KMS-11 (cell line): ENCODE measurements around the gene HDC.

Experiments
- H2AFZ ChIP-seq: fragments of 200-600 bp; sonication (generic); 2 replicates; pipeline ENCODE4 v1.6.1; 2016; ENCODE audit warnings: antibody characterized with exemption, mixed run types, low read depth
- H3K27ac ChIP-seq: fragments of 200-600 bp; sonication (generic); 2 replicates; pipeline ENCODE4 v1.6.1; 2016; ENCODE audit warnings: mild to moderate bottlenecking, mixed run types
- H3K27me3 ChIP-seq: fragments of 200-600 bp; sonication (generic); 2 replicates; pipeline ENCODE4 v1.6.1; 2017; ENCODE audit warnings: mild to moderate bottlenecking, low read depth, mixed run types, moderate library complexity; ENCODE audit not compliant: insufficient read depth
- H3K36me3 ChIP-seq: fragments of 200-600 bp; sonication (generic); 2 replicates; pipeline ENCODE4 v1.6.1; 2017; ENCODE audit warnings: mild to moderate bottlenecking, mixed run types; ENCODE audit not compliant: insufficient read depth
- H3K4me1 ChIP-seq: fragments of 200-600 bp; sonication (generic); 2 replicates; pipeline ENCODE4 v1.6.1; 2016; ENCODE audit warnings: mild to moderate bottlenecking, low read depth, mixed run types; ENCODE audit not compliant: poor library complexity, severe bottlenecking
- H3K4me2 ChIP-seq: fragments of 200-600 bp; sonication (generic); 2 replicates; pipeline ENCODE4 v1.7.0; 2016; ENCODE audit warnings: mild to moderate bottlenecking, mixed run types
- H3K4me3 ChIP-seq: fragments of 200-600 bp; sonication (generic); IDR thresholded peaks from 2 replicates; pipeline ENCODE4 v1.6.1; 2017; ENCODE audit warnings: low read depth, low read length, mixed read lengths; ENCODE audit not compliant: insufficient read depth
- H3K79me2 ChIP-seq: fragments of 200-600 bp; sonication (generic); 2 replicates; pipeline ENCODE4 v1.6.1; 2016; ENCODE audit warnings: low read depth, mixed run types; ENCODE audit not compliant: insufficient read depth
- H3K9ac ChIP-seq: fragments of 200-600 bp; sonication (generic); 2 replicates; pipeline ENCODE4 v1.6.1; 2016; ENCODE audit warnings: mild to moderate bottlenecking, mixed run types
- H4K20me1 ChIP-seq: fragments of 200-600 bp; sonication (generic); 2 replicates; pipeline ENCODE4 v1.6.1; 2016; ENCODE audit warnings: mild to moderate bottlenecking, mixed run types; ENCODE audit not compliant: insufficient read depth
- TF ChIP-seq, protein P1 (sequence below): fragments of 200-600 bp; sonication (generic); conservative IDR thresholded peaks from 2 replicates; pipeline ENCODE4 v1.6.1; 2017; ENCODE audit warnings: low read depth, mild to moderate bottlenecking, antibody characterized with exemption, low read length, moderate library complexity, mixed read lengths

Gene HDC

DNA sequence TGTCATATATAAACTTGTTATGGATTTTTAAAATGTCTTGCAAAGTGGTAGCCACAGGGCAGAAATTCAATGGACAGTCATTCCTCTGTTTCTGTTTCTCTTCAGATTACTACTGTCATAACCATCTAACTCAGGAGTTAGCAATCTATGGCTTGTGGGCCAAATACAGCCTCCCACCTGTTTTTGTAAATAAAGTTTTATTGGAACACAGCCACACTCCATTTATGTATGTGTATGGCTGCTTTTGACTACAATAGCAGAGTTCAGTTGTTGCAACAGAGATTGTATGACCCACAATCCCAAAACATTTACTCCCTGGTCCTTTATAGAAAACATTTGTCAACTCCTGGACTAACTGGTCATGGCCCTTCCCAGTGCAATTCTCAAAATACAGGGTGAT, 63.5 kb downstream of the HDC start:
- no peaks in the 10 kb centered on the region for H3K27me3 ChIP-seq
- no peaks in the 10 kb centered on the region for H3K79me2 ChIP-seq
- H3K4me3 ChIP-seq: no peak overlapping the region
- H3K27ac ChIP-seq: no peak overlapping the region
- TF ChIP-seq, protein P1, sequence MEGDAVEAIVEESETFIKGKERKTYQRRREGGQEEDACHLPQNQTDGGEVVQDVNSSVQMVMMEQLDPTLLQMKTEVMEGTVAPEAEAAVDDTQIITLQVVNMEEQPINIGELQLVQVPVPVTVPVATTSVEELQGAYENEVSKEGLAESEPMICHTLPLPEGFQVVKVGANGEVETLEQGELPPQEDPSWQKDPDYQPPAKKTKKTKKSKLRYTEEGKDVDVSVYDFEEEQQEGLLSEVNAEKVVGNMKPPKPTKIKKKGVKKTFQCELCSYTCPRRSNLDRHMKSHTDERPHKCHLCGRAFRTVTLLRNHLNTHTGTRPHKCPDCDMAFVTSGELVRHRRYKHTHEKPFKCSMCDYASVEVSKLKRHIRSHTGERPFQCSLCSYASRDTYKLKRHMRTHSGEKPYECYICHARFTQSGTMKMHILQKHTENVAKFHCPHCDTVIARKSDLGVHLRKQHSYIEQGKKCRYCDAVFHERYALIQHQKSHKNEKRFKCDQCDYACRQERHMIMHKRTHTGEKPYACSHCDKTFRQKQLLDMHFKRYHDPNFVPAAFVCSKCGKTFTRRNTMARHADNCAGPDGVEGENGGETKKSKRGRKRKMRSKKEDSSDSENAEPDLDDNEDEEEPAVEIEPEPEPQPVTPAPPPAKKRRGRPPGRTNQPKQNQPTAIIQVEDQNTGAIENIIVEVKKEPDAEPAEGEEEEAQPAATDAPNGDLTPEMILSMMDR: no peak
- no peaks in the 10 kb centered on the region for H4K20me1 ChIP-seq
- no peak overlapping the region for H3K4me2 ChIP-seq
- H3K36me3 ChIP-seq: no peaks in the 10 kb centered on the region
- no peak overlapping the region for H2AFZ ChIP-seq
- H3K9ac ChIP-seq: no peak overlapping the region
- no peaks in the 10 kb centered on the region for H3K4me1 ChIP-seq

DNA sequence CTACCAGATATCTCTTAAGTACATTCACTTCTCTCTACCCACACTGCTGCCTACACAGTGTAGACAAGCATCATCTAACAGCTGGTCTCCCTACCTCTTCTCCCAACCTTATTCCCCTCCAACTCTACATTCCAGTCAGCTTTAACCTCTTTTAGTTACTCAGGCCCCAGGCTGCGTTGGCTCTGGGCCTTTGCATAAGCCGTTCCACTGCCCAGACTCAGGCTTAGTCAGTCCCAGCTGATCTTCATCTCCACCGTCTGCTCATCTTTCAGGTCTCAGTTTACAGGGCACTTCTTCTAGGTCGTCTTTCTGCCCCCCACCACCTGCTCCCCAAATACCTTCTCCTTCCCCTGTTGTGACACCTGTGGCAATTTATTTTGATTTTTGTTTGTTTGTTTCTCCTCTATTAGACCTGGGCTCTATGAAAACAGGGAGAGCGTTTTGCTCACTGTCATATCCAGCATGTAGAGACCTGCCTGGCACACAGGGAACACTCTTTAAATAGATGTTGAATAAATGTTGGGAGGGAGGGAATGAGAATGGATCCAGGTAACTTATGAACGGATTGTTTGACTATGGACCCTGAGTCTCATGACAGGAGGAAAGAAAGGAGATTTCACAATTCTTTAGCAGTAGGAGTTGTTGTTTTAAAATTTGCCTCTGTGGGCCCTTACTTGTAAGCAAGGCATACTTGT, 72.5 kb downstream of the HDC start:
- Histone ChIP-seq H3K4me2 (no peak overlapping the region), H3K4me1 (no peaks in the 10 kb centered on the region), H4K20me1 (no peaks in the 10 kb centered on the region), H3K9ac (no peak overlapping the region), H3K27ac (no peak overlapping the region), H3K4me3 (no peak overlapping the region), H2AFZ (no peak overlapping the region), H3K36me3 (no peaks in the 10 kb centered on the region), H3K27me3 (no peaks in the 10 kb centered on the region), H3K79me2 (no peaks in the 10 kb centered on the region)
- TF ChIP-seq, protein P1: no peak

DNA sequence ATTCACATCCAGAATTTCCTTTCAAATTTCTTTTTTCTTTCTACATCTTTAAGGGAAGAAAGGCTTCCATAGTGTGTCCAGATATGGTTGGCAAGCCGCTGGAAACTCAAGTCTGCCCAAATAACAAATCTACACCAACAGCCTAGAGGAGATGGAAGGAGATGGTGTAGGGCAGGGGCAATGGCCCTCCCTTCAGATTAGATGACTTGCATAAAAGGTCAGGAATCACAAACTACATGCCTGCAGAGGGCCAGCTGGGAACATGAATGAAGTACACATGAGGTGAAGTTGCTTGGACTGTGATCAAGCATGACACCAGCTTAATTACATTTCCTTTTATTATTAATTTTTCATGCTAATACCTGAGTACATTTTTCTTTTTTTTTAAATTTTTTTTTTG, 73.4 kb downstream of the HDC start:
- H3K27me3 ChIP-seq: no peaks in the 10 kb centered on the region
- H3K4me2 ChIP-seq: no peak overlapping the region
- no peak overlapping the region for H2AFZ ChIP-seq
- H3K36me3 ChIP-seq: no peaks in the 10 kb centered on the region
- H3K4me3 ChIP-seq: no peak overlapping the region
- TF ChIP-seq, protein P1: no peak
- no peaks in the 10 kb centered on the region for H3K79me2 ChIP-seq
- no peak overlapping the region for H3K27ac ChIP-seq
- H3K9ac ChIP-seq: no peak overlapping the region
- H4K20me1 ChIP-seq: no peaks in the 10 kb centered on the region
- H3K4me1 ChIP-seq: no peaks in the 10 kb centered on the region
